Fibroblast of the conjunctiva (primary cell): ENCODE measurements around the gene CYP26A1.

Experiments
- DNase-seq: peaks from one replicate; pipeline ENCODE4 v3.0.0-alpha.2; 2010; ENCODE audit warnings: low read depth

Gene CYP26A1

GRCh38 chr10:93123766-93124165 is 50.1 kb downstream of the CYP26A1 start:
- no peak for DNase-seq

GRCh38 chr10:93124580-93125318 is 51.1 kb downstream of the CYP26A1 start:
- DNase-seq: no peak

GRCh38 chr10:93125966-93126365 is 52.3 kb downstream of the CYP26A1 start:
- DNase-seq: no peak

GRCh38 chr10:93126483-93127052 is 52.9 kb downstream of the CYP26A1 start:
- DNase-seq: no peak
